Measurements from ENCODE around the gene TTLL11.

The TTLL11 gene

GRCh38 chr9:121823451-121824169, 269.5 kb downstream of the TTLL11 start:
- no peak for FAIRE-seq

- FAIRE-seq: no peak
Measured at GRCh38 chr9:121822093-121823085, 270.7 kb downstream of the TTLL11 start.

- no peak for FAIRE-seq
Measured at GRCh38 chr9:121821326-121821725, 271.8 kb downstream of the TTLL11 start.

- FAIRE-seq: no peak
Measured at GRCh38 chr9:121820286-121821005, 272.7 kb downstream of the TTLL11 start.

GRCh38 chr9:121819428-121820231, 273.5 kb downstream of the TTLL11 start:
- no peak for FAIRE-seq

- FAIRE-seq: no peak
Measured at GRCh38 chr9:121818841-121819427, 274.2 kb downstream of the TTLL11 start.

- FAIRE-seq: no peak
Measured at GRCh38 chr9:121818016-121818661, 275.0 kb downstream of the TTLL11 start.

- no peak for FAIRE-seq
Measured at GRCh38 chr9:121817476-121817875, 275.6 kb downstream of the TTLL11 start.

- no peak for FAIRE-seq
Measured at GRCh38 chr9:121816845-121817450, 276.2 kb downstream of the TTLL11 start.

- FAIRE-seq: no peak
Measured at GRCh38 chr9:121816449-121816817, 276.7 kb downstream of the TTLL11 start.

- no peak for FAIRE-seq
Measured at GRCh38 chr9:121815546-121816448, 277.3 kb downstream of the TTLL11 start.

GRCh38 chr9:121815084-121815483, 278.0 kb downstream of the TTLL11 start:
- no peak for FAIRE-seq

- no peak for FAIRE-seq
Measured at GRCh38 chr9:121814594-121814993, 278.5 kb downstream of the TTLL11 start.

- FAIRE-seq: no peak
Measured at GRCh38 chr9:121813519-121814210, 279.4 kb downstream of the TTLL11 start.

- FAIRE-seq: no peak
Measured at GRCh38 chr9:121812159-121812735, 280.9 kb downstream of the TTLL11 start.

- no peak for FAIRE-seq
Measured at GRCh38 chr9:121811751-121812150, 281.4 kb downstream of the TTLL11 start.

- FAIRE-seq: no peak
Measured at GRCh38 chr9:121811140-121811539, 282.0 kb downstream of the TTLL11 start.

GRCh38 chr9:121810489-121810888, 282.6 kb downstream of the TTLL11 start:
- no peak for FAIRE-seq
